GM18517 (cell line): ENCODE data around the gene EGLN1.
"Not testable (repeated sequence)": the region's sequence is repeated elsewhere in the genome, so short reads cannot be mapped to it uniquely, and the experiment has no call there.

Source experiments
- ATAC-seq: cut with Tn5 transposase; IDR thresholded peaks from one replicate; pipeline ENCODE4 v1.9.1; 2021; ENCODE audit warnings: mild to moderate bottlenecking, moderate library complexity; ENCODE audit not compliant: unreplicated experiment

The EGLN1 gene

DNA sequence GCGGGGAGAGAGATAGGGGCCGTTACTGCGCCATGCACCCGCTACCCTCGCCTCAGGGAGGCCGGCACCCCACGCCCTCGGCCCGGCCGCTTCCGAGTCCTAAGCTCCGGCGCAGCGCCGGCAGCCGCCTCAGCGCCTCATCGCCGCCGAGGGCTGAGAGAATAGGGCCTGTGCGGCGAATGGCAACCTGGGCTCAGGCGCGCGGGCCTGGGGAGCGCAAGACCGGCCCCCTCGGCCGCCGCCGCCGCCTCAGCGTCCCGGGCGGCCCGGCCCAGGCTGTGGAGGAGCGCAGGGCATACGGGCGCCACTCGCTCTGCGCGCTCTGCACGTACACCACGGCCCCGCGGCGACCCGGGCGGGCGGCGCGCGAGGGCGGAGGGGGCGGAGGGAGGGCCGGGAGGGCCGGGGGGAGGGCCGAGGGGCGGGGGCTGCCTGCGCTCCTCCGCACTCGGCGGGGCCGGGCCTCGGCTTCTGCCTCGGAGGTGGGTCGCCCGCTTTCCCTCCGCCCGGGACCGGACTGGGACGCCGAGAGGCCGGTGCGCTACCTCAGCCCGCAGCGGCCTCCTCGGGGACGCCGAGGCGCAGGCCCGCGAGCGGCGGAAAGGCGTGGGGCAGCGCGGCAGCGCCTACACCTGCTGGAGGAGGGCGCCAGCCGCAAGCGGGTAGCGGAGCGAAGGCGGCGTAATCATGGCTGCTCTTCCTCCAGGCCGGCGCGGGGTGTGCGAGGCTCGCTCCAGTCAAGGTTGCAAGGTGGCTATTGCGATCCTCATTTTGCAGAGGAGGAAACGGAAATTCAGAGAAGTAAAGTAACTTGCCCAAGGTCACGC lies at the start of gene EGLN1:
TSS of gene EGLN1 (minus strand) at position 317 of the 827 bp plus-strand sequence. CDS start 399 bp downstream, outside the sequence.
- peak; percentile 74 for ATAC-seq

DNA sequence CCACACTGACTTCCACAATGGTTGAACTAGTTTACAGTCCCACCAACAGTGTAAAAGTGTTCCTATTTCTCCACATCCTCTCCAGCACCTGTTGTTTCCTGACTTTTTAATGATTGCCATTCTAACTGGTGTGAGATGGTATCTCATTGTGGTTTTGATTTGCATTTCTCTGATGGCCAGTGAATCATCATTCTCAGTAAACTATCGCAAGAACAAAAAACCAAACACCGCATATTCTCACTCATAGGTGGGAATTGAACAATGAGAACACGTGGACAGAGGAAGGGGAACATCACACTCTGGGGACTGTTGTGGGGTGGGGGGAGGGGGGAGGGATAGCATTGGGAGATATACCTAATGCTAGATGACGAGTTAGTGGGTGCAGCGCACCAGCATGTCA lies 49.4 kb upstream of the EGLN1 start:
- ATAC-seq: not testable (repeated sequence)

DNA sequence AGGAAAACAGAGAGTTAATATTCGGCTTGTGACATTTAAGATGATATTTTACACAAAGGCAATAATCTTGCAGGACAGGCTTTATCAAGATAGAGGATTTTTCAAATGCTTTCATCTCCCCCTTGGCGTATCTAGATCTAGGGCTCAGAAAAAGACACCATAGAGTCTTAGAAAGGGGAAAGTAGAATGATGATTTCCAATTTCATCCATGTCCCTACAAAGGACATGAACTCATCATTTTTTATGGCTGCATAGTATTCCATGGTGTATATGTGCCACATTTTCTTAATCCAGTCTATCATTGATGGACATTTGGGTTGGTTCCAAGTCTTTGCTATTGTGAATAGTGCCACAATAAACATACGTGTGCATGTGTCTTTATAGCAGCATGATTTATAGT lies 48.9 kb upstream of the EGLN1 start:
- ATAC-seq: not testable (repeated sequence)

DNA sequence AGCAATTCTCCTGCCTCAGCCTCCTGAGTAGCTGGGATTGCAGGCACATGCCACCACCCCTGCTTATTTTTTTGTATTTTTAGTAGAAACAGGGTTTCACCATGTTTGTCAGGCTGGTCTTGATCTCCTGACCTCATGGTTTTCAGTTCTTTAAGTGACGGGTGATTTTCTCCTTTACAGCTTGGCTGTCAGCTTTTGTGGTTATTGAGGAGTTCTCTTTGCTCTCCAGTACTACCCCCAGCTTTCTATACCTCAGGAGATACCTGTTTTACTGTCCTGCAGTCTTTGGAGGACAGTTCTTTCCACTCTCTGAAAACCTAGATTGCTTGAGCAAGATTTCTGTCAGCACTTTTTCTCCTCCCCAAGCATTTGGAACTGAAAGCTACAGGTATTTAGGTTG lies 45.9 kb upstream of the EGLN1 start:
- no peak for ATAC-seq

DNA sequence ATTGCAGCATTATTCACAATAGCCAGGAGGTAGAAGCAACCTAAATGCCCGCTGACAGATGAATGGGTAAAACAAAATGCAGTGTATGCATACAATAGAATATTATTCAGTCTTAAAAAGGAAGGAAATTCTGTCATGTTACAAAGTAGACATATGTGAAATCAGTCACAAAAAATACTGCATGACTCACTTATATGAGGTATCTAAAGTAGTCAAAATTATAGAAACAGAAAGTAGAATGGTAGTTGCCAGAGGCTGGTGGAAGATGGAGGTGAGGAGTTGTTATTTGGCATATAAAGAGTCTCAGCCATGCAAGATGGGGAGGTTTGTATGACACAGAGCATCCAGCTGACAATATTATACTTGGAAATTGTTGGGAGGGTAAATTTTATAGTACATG lies 43.0 kb upstream of the EGLN1 start:
- no peak for ATAC-seq

DNA sequence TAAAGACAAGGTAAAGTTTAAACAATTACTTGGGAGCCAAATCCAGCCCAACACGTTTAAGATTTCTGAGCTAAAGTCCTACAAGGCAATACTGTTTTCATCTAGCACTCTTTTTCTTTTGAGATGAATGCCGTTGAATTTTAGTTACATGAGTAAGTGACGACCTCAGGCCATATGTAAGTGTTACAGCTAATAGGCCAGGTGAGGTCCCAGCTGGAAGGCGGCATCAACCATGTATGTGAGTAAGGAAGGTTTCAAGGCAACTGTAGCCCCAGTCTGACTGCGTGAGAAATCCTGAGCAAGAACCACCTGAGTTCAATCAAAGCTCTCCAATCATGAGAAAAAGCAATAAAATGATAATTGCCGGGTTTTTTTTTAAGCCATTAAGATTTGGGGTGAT lies 41.5 kb upstream of the EGLN1 start:
- ATAC-seq: no peak

DNA sequence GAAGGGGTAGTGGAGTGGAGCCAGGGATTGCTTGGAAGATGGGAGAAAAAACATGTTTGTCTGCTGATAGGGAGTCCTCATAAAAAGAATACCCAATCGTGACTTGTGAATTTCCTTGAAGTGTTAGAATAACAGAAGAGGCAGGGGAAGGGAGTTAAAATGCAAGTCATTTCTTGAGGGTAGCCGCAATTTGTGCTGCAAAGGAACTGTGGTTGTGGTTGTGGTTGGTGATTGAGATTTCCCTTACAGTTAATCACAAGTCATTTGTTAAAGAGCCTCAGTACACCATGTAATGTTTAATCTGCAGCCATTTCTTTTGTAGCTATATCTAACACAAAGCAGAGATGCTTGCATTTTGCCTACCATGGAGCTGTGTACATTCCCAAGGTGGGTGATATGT lies 38.5 kb upstream of the EGLN1 start:
- ATAC-seq: peak; percentile 76

DNA sequence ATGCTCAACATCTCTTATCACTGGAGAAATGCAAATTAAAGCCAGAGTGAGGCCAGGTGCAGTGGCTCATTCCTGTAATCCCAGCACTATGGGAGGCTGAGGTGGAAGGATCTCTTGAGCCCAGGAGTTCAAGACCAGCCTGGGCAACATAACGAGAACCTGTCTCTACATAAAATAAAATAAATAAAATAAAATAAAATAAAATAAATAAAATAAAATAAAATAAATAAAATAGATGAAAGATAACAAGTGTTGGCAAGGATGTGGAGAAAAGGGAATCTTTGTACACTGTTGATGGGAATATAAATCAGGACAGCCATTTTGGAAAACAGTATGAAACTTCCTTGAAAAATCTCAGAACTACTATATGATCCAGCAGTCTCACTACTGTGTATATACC lies 37.4 kb upstream of the EGLN1 start:
- not testable (repeated sequence) for ATAC-seq

DNA sequence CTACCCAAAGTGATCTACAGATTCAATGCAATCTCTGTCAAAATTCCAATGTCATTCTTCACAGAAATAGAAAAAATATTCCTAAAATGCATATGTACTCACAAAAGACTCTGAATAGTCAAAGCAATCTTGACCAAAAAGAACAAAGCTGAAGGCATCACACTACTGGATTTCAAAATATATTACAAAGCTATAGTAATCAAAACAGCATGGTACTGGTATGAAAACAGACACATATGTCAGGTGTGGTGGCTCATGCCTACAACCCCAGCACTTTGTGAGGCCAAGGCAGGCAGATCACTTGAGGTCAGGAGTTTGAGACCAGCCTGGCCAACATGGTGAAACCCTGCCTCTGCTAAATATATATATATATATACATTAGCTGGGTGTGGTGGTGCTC lies 35.9 kb upstream of the EGLN1 start:
- ATAC-seq: not testable (repeated sequence)

DNA sequence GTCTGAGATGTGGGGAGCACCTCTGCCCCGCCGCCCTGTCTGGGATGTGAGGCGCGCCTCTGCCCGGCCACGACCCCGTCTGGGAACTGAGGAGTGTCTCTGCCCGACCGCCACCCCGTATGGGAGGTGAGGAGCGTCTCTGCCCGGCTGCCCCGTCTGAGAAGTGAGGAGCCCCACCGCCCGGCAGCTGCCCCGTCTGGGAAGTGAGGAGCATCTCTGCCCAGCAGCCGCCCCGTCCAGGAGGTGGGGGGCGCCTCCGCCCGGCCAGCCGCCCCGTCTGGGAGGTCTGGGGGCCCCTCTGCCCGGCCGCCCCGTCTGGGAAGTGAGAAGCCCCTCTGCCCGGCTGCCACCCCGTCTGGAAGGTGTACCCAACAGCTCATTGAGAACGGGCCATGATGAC lies 32.0 kb upstream of the EGLN1 start:
- ATAC-seq: not testable (repeated sequence)

DNA sequence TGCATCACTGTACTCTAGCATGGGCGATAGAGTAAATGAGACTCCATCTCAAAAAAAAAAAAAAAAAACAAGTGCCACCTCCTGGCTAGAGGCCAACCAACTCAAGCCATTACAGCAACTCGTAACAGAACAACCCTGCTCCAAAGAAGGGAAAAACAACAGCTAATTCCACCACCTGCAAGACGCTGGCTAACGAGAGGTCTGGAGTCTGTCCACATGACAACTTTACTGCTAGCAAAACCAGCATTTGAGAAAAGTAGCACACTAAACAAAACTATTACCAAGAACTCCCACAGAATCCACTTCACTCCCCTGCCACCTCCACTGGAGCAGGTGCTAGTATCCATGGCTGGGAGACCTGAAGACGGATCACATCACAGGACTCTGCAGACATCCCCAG lies 24.1 kb upstream of the EGLN1 start:
- no peak for ATAC-seq

DNA sequence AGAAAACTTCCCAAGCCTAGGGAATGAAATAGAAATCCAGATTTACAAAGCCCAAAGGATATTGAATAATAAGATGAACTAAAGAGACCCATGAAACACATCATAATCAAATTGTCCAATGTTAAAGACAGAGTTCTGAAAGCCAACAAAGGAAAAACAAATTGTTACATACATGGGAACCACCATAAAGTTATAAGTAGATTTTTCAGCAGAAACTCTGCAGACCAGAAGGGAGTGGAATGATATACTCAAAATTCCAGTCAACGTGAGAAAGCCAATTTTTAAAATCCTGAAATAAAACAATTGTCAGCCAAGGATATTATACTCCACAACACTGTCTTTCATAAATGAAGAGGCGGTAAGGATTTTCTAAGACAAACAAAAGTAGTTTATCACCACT lies 22.0 kb upstream of the EGLN1 start:
- no peak for ATAC-seq

DNA sequence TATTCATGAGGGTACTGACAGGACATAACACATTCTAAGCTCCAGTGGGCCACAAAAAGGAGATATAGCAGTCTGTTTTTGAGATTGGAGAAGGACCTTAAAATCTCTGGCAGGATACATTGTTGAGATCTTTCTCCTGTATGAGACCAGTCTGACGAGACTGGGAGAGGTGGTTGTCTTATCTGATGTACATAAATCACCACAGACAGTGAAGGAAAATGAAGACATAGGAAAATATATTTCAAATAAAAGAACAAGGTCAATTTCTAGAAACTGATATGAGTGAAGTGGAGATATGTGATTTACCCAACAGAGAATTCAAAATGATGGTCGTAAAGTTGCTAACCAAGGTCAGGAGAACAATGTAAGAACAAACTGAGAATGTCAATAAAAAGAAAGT lies 21.3 kb upstream of the EGLN1 start:
- ATAC-seq: no peak

DNA sequence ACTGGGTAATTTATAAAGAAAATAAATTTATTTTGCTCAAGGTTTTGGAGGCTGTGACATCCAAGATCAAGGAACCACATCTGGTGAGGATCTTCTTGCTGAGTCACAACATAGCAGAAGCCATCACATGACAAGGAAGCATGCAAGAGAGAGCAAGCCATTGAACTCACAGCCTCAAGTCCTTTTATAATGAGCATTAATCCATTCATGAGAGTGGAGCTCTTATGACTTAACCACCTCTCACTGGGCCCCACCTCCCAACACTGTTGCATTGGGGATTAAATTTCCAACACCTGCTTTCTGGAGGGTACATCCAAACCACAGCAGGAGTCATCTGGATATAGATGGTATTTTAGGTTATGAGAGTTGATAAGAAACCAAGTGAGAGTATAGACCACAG lies 20.6 kb upstream of the EGLN1 start:
- no peak for ATAC-seq

DNA sequence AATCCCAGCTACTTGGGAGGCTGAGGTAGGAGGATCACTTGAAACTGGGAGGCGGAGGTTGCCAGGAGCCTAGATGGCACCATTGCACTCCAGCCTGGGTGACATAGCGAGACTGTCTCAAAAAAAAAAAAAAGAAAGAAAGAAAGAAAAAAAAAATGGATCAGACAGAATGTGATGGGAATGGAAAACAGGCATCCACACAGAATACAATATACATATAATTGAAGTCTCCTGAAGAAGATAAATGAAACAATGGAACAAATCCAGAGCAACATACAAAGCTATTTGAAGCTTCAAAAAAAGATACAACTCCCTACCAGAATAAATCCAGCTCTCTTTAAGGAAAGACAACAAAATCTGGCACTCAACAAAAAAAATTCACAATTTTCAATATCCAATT lies 10.9 kb upstream of the EGLN1 start:
- ATAC-seq: no peak

DNA sequence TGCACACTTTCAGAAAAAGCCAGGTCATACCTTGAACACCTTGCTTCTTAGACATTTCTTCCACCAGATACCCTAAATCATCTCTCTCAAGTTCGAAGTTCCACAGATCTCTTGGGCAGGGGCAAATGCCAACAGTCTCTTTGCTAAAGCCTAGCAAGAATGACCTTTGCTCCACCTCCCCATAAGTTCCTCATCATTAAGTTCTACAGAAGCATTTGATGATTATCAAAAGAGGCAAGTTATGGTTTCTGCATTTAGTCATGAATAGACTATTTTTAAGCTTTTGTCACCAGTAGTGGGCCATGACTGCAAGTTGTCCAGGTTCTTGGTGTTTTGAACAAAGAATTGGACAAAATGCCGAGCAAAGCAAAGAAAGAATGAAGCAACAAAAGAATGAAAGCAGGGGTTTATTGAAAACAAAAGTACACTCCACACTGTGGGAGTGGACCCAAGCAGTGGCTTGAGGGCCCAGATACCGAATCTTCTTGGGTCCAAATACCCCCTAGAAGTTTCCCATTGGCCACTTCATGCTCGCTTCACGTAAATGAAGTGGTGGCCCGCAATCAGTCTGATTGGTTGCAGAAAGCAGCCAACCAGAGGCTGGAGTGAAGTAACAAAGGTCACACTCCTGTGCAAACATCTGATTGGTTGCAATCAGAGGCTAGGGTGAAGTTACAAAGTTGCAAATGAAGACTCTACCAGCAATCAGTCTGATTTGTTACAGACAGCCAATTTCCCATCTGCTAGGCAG lies 9.8 kb upstream of the EGLN1 start:
- ATAC-seq: no peak

DNA sequence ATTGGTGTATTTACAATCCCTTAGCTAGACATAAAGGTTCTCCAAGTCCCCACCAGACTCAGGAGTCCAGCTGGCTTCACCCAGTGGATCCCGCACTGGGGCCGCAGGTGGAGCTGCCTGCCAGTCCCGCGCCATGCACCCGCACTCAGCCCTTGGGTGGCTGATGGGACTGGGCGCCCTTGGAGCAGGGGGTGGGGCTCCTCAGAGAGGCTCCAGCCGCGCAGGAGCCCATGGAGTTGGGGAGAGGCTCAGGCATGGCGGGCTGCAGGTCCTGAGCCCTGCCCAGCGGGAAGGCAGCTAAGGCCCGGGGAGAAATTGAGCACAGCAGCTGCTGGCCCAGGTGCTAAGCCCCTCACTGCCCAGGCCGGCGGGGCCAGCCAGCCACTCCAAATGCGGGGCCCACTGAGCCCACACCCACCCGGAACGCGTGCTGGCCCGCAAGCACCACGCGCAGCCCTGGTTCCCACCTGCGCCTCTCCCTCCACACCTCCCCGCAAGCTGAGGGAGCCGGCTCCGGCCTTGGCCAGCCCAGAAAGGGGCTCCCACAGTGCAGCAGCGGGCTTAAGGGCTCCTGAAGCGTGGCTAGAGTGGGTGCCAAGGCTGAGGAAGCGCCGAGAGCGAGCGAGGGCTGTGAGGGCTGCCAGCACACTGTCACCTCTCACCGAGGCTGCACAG lies 8.7 kb upstream of the EGLN1 start:
- ATAC-seq: not testable (repeated sequence)

DNA sequence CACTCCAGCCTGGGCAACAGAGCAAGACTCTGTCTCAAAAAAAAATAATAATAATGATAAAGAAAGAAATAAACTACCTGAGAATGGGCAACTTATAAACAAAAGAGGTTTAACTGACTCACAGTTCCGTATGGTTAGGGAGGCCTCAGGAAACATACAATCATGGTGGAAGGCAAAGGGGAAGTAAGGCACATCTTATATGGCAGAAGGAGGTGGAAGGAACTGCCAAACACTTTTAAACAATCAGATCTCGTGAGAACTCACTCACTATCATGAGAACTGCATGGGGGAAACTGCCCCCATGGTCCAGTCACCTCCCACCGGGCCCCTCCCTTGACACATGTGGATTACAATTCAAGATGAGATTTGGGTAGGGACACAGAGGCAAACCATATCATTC lies 6.3 kb upstream of the EGLN1 start:
- no peak for ATAC-seq

DNA sequence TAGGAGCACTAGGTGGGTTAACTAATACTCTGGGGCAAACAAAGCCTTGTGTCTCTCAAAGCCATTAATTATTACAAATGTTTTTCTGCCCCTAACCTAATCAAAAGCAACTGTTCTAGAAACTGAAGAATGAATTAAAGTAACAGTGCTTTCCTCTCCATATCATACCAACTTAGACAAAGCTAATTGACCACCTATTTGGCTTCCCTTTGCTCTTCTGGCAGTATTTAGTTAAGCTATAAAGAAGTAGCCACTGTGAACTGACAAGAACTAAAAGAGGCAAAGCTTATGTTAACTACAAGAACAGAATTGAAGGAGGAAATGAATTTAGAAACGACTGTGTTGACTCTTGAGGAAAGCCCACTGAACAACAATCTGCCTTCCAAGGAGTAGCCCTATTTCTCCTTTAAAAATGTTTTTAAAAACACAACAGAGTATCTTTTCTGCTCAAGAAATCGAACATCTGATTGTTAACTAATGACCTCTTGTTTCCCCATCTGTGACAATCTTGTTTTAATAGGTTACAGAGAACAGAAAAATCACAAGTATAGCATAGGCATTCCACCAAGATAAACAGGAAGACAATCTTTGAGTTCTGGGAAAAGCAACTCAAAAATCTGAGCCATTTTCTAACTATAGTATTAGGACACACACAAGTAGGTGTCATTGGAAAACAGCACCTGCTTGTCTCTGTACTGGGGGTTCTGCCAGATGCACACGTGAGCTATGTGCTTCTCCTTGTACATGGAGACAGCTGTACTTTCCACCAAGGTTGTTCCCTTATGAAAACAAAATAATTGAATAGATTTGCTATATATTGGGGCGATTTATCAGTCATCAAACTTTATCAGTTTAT lies 3.1 kb upstream of the EGLN1 start:
- ATAC-seq: no peak

DNA sequence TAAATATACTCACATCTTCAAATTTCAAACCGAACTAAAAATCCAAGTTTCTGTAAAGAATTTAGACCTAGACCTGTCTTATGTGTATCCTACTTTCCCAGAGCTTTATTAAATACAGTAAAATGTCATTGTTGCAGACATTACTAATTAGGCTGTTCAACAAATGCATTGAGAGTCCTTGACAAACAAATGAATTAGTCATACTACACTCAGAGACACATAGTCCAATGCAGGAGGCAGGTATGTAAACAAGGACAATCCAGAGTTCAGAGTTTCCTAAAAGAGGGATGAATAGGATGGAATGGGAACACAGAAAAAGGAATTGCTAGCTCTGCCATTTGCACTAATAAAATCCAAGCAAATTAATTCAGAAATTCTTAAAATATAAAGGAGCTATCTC lies 1.6 kb upstream of the EGLN1 start:
- ATAC-seq: no peak

DNA sequence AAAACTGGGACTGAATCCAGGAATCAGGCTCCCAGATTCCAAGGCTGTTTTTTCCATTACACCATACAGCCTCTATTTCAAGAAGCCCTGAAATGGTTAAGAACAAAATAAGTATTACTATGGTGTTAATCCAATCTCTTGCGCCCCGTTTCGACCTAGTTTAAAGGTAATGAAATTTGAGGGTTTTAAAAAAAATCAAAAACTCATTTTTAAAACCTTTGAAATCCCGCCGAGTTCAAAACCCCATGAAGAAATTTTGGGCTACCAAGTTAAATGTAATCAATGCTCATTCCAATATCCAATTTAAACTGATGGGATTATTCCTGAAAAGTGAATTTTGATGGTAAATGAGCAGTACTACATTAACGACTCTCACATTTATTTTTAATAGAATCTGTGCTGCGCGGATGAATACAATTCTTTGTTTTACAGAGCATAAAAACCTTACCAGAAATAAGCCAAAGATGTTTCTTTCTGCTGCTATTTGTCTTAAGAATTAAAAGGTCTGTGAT lies 767 bp upstream of the EGLN1 start:
- no peak for ATAC-seq
